Right lobe of liver (tissue), 6 donors: ENCODE results near the gene MAEA. TPM values are rescaled to one million over a fixed set of nuclear protein-coding genes. Genes with fewer than 3 reads are reported as not detected.
A peak's percentile ranks its signal among the peaks of the same experiment; 100 is the strongest.

Experiments used
- ATAC-seq, 4 donors: fragments of 200-7000 bp; cut with Tn5 transposase; one replicate each; pipeline ENCODE4 v1.9.1; 2020; ENCODE audit warnings: mild to moderate bottlenecking in 4 of 4, moderate library complexity in 4 of 4
- DNase-seq, 3 donors: peaks; one replicate each; pipeline ENCODE4 v3.0.0-alpha.2; 2020
- H3K27ac ChIP-seq, 3 donors: fragments of 200-600 bp; one replicate each; pipeline ENCODE4 v1.8.0; 2022
- H3K27me3 ChIP-seq, 2 donors: fragments of 200-600 bp; one replicate each; pipeline ENCODE4 v1.8.0; 2022
- H3K36me3 ChIP-seq, 4 donors: fragments of 200-600 bp; sonication (generic) in 1 of 4; one replicate each; pipeline versions ENCODE4 v1.5.1 to v1.8.0; 2017 to 2022; ENCODE audit warnings: control low read depth in 1 of 4
- H3K4me1 ChIP-seq, 4 donors: fragments of 200-600 bp; sonication (generic) in 1 of 4; one replicate each; pipeline versions ENCODE4 v1.5.1 to v1.8.0; 2017 to 2022; ENCODE audit warnings: control low read depth in 1 of 4
- H3K4me3 ChIP-seq, 3 donors: fragments of 200-600 bp; one replicate each; pipeline ENCODE4 v1.8.0; 2022
- H3K9me3 ChIP-seq, 4 donors: fragments of 200-600 bp; sonication (generic) in 1 of 4; one replicate each; pipeline versions ENCODE4 v1.5.1 to v1.8.0; 2017 to 2022; ENCODE audit warnings: control low read depth in 1 of 4
- POLR2A ChIP-seq: fragments of 450-650 bp; IDR thresholded peaks from one replicate; pipeline ENCODE4 v1.6.1; 2017; ENCODE audit warnings: antibody characterized with exemption, mild to moderate bottlenecking
- WGBS: methylation state at CpG from one replicate; pipeline ENCODE4 v1.1.6; 2018; ENCODE audit warnings: low coverage, low lambda C conversion rate; ENCODE audit not compliant: insufficient coverage; ENCODE audit errors: missing lambda C conversion rate; 5-methylcytosine and 5-hydroxymethylcytosine counted together
- intact Hi-C, 2 donors: fragments of 100-400 bp; cut with DNase I; formaldehyde crosslinking; loops; one replicate each; pipeline versions ENCODE4 v1.11.2 to v1.14.1; 2022
- total RNA-seq, 6 experiments: library from RNA; depleted of rRNA in 2 of 6; stranded (reverse); fragments of >200 nt in 2 of 6; fragmentation: NEBNext Ultra II Directional in 3 of 6; extraction: Animal tissue kit (Norgen Biotek cat#: 25700) in 3 of 6; gene quantifications; one replicate each; pipeline versions ENCODE4 v1.1.0 to v1.2.4, GENCODE V29; 2016 to 2023
- TF ChIP-seq, protein P1 (sequence below), 4 donors: fragments of 200-600 bp in 3 of 4; fragments of 450-650 bp in 1 of 4; IDR thresholded peaks; one replicate each; pipeline versions ENCODE4 v1.5.1 to v1.8.0; 2016 to 2022; ENCODE audit warnings: antibody characterized with exemption in 4 of 4, mild to moderate bottlenecking in 2 of 4
- donor health status: DM: no; HTN: yes; CAD: no.
- donor health status: DM: no; HTN: no; CAD: no.
- donor health status: DM: no; HTN: no; CAD: no.
- donor health status: DM: no; HTN: yes; CAD: no.
- donor health status: DM: no; HTN: yes; CAD: no.

The MAEA gene
- total RNA-seq, 6 experiments from 2014 or later: 24.3 to 42.0 (median 27.9) TPM

DNA sequence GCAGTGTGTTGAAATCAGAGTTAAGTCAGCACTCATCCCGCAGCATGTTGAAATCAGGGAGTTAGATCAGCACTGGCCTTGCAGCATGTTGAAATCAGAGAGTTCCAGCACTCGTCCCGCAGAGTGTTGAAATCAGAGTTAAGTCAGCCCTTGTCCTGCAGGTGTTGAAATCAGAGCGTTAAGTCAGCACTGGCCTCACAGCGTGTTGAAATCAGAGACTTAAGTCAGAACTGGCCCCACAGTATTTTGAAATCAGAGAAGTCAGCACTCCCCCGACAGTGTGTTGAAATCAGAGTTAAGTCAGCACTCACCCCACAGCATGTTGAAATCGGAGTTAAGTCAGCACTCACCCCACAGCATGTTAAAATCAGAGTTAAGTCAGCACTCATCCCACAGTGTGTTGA, 46.4 kb downstream of the MAEA start:
- WGBS: 54% methylated on average over 5 of the region's 7 CpGs
- Histone ChIP-seq H3K27me3 (no peaks in the 10 kb centered on the region), H3K36me3 (peaks cover 0 to 45% (median 20%) of the 10 kb centered on the region in 4 donors), H3K4me1 (no peaks in the 10 kb centered on the region), H3K9me3 (no peaks in the 10 kb centered on the region), H3K27ac (no peak overlapping the region), H3K4me3 (no peak overlapping the region)
- TF ChIP-seq, protein P1, sequence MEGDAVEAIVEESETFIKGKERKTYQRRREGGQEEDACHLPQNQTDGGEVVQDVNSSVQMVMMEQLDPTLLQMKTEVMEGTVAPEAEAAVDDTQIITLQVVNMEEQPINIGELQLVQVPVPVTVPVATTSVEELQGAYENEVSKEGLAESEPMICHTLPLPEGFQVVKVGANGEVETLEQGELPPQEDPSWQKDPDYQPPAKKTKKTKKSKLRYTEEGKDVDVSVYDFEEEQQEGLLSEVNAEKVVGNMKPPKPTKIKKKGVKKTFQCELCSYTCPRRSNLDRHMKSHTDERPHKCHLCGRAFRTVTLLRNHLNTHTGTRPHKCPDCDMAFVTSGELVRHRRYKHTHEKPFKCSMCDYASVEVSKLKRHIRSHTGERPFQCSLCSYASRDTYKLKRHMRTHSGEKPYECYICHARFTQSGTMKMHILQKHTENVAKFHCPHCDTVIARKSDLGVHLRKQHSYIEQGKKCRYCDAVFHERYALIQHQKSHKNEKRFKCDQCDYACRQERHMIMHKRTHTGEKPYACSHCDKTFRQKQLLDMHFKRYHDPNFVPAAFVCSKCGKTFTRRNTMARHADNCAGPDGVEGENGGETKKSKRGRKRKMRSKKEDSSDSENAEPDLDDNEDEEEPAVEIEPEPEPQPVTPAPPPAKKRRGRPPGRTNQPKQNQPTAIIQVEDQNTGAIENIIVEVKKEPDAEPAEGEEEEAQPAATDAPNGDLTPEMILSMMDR (IDR thresholded peaks at IDR 0.05): no peak
- no peak for TF ChIP-seq POLR2A
- intact Hi-C loops: loop anchor here in 1 of 2 donors (5.0 kb wide), 1 partner anchor 84 kb away; no protein-coding TSS in a partner anchor
- DNase-seq: no peak
- no peak for ATAC-seq

DNA sequence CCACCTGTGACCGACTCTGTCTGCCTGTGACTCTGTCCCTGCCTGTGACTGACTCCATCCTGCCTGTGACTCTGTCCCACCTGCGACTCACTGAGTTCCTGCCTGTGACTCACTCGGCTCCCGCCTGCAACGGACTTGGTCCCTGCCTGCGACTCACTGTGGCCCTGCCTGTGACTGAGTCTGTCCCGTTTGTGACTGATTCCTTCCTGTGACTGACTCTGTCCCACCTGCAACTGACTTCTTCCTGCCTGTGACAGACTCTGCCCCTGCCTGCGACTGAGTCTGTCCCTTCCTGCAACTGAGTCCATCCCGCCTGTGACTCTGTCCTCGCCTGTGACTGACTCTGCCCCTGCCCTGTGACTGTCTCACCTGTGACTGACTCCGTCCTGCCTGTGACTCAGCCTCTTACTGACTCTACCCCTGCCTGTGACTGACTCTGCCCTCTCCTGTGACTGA, 47.7 kb downstream of the MAEA start:
- 50% methylated on average over 2 of the region's 11 CpGs for WGBS
- ATAC-seq: peak in 1 of 4 donors; percentile 47
- Histone ChIP-seq H3K4me1 (no peaks in the 10 kb centered on the region), H3K27me3 (no peaks in the 10 kb centered on the region), H3K9me3 (no peaks in the 10 kb centered on the region), H3K4me3 (no peak overlapping the region), H3K36me3 (peaks cover 0 to 45% (median 20%) of the 10 kb centered on the region in 4 donors), H3K27ac (no peak overlapping the region)
- no peak for TF ChIP-seq POLR2A
- TF ChIP-seq, protein P1 (IDR thresholded peaks at IDR 0.05): no peak
- intact Hi-C loops: loop anchor here in 1 of 2 donors (5.0 kb wide), 1 partner anchor 85 kb away; no protein-coding TSS in a partner anchor
- DNase-seq: peak in 2 of 3 donors; percentile 39 to 41

DNA sequence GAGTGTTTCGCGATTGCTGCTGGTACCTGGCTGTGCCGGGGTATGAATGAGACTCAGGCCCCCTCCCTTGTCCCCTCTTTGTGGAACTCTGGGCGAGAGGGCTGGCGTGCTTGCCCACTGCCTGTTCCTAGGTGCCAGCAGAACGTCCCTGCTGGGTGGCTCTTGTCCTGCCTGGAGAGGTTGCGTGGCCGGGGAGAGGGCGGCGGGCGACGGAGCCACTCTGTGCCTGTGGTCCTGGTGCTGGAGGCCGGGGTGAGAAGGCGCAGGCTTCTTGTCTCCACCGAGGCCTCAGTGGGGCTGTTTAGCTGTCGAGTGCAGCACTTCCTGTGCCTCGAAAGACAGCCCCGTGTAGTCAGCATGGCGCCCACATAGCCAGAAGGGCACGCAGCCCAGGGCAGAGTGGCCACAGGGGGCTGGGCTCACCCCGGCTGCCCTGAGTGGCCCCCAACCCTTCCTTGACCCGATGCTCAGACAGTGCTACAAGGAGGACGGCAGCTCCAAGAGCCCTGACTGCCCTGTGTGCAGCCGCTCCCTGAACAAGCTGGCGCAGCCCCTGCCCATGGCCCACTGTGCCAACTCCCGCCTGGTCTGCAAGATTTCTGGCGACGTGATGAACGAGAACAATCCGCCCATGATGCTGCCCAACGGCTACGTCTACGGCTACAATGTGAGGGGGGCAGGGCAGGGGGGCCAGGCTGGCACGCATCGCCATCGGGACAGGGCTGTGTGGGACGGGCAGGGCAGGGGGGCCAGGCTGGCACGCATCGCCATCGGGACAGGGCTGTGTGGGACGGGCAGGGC, 48.5 kb downstream of the MAEA start:
- no CpG with 5 or more reads among the region's 41 CpGs for WGBS
- H3K36me3 ChIP-seq: peaks cover 0 to 38% (median 20%) of the 10 kb centered on the region in 4 donors
- intact Hi-C loops: loop anchor here in 1 of 2 donors (5.0 kb wide), 1 partner anchor 86 kb away; no protein-coding TSS in a partner anchor
- ATAC-seq: no peak
- H3K9me3 ChIP-seq: no peaks in the 10 kb centered on the region
- DNase-seq: peak in 2 of 3 donors; percentile 19 to 41
- no peak overlapping the region for H3K4me3 ChIP-seq
- no peaks in the 10 kb centered on the region for H3K27me3 ChIP-seq
- no peaks in the 10 kb centered on the region for H3K4me1 ChIP-seq
- TF ChIP-seq POLR2A: no peak
- no peak overlapping the region for H3K27ac ChIP-seq

DNA sequence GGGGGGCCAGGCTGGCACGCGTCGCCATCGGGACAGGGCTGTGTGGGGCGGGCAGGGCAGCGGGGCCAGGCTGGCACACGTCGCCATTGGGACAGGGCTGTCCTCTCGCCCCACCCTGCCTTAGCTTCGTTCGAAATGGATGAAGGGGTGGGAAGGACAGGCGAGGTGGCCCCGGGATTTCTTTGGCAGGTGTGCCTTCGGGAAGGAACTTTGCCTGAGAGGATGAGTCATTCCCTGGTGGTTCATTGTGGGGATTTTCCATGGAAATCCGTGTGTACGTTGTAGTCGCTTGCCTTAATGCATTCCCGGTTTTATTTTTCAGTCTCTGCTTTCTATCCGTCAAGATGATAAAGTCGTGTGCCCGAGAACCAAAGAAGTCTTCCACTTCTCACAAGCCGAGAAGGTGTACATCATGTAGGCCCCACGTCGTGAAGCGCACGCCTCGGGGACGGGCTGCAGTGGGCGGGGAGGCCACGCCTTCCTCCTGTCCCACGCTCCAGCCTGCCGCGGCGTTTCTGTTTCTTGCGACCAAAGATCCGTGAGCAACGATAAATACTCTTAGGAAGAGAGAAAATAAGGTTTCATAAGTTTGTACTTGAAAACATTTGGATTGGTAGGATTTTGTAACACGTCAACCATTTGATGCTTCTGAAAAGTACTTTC, 49.2 kb downstream of the MAEA start:
- Histone ChIP-seq H3K9me3 (no peaks in the 10 kb centered on the region), H3K4me1 (no peaks in the 10 kb centered on the region), H3K27ac (no peak overlapping the region), H3K27me3 (no peaks in the 10 kb centered on the region), H3K36me3 (peaks cover 0 to 37% (median 20%) of the 10 kb centered on the region in 4 donors), H3K4me3 (no peak overlapping the region)
- peak in 1 of 3 donors; percentile 29 for DNase-seq
- WGBS: 95% methylated on average over 24 of the region's 38 CpGs
- intact Hi-C loops: loop anchor here in 1 of 2 donors (5.0 kb wide), 1 partner anchor 87 kb away; no protein-coding TSS in a partner anchor
- ATAC-seq: no peak
- no peak for TF ChIP-seq POLR2A
- TF ChIP-seq, protein P1 (IDR thresholded peaks at IDR 0.05): no peak
